Measurements from ENCODE around the gene CARD6. TPM values are rescaled to one million over a fixed set of nuclear protein-coding genes. Genes with fewer than 3 reads are reported as not detected.
"Not testable (repeated sequence)": the region's sequence is repeated elsewhere in the genome, so short reads cannot be mapped to it uniquely, and the experiment has no call there.

Gene CARD6
- total and polyA plus RNA-seq, 2 of the 13 experiments (the other 11 are each of a cell fraction or from before 2014, with no cell fraction given): 0.33 to 1.4 TPM

GRCh38 chr5:40792691-40793090 is 48.5 kb upstream of the CARD6 start:
- H2AFZ ChIP-seq (ENCODE audit: low read length); CTCF ChIA-PET (ENCODE audit: low intra/inter-chr PET ratio, low total read pairs); DNase-seq (ENCODE audit: low spot score); POLR2A ChIA-PET; in situ Hi-C loops (cut with HindIII; ENCODE audit: extremely low pct_ligation_motif_present, low pct_unique_long_range_greater_than_20kb); H3K27me3 ChIP-seq (ENCODE audit: control insufficient read depth in 1 of 2, insufficient read depth in 2 of 2, low read length in 2 of 2); H3K36me3 ChIP-seq (replicated peaks in 1 of 2; ENCODE audit: control insufficient read depth in 1 of 2, insufficient read depth in 2 of 2, low read length in 2 of 2); H3K9me3 ChIP-seq (ENCODE audit: low read length); BruUV-seq (replicated peaks); ATAC-seq; FAIRE-seq; H3K9ac ChIP-seq (ENCODE audit: insufficient read depth, low read depth, low read length): not testable (repeated sequence)
- intact Hi-C loops (cut with micrococcal nuclease; ENCODE audit: unreplicated experiment): loop anchor here (1.0 kb wide), 1 partner anchor 8 kb away; no protein-coding TSS in a partner anchor
- Histone ChIP-seq H3K79me2 (ENCODE audit: insufficient read depth, low read length) (peaks cover 97% of the 10 kb centered on the region), H3K4me1 (ENCODE audit: insufficient read depth, low read length) (peaks cover 89% of the 10 kb centered on the region), H3K27ac (ENCODE audit: extremely low read length, insufficient read depth, low read length) (peak overlapping the region; percentile 75), H4K20me1 (ENCODE audit: insufficient read depth, low read length) (peaks cover 12% of the 10 kb centered on the region), H3K4me2 (ENCODE audit: low read depth, low read length) (peak overlapping the region; percentile 65; the same call in 1 of the 2 replicates), H3K4me3 (replicated peaks in 1 of 3; ENCODE audit: insufficient read depth in 1 of 3, low read depth in 2 of 3, low read length in 3 of 3) (0 out of 6 replicates have a peak overlapping the region, but pooled peaks of 1 of the 3 experiments have one; percentile 41)
- WGBS (ENCODE audit: low lambda C conversion rate): 90% methylated on average over 10 of the region's 10 CpGs

- H3K27ac ChIP-seq (ENCODE audit: extremely low read length, insufficient read depth, low read length); intact Hi-C loops (cut with micrococcal nuclease; ENCODE audit: unreplicated experiment); CTCF ChIA-PET (ENCODE audit: low intra/inter-chr PET ratio, low total read pairs); H3K4me2 ChIP-seq (ENCODE audit: low read depth, low read length); POLR2A ChIA-PET; H3K9ac ChIP-seq (ENCODE audit: insufficient read depth, low read depth, low read length); H3K9me3 ChIP-seq (ENCODE audit: low read length); DNase-seq (ENCODE audit: low spot score); H3K27me3 ChIP-seq (ENCODE audit: control insufficient read depth in 1 of 2, insufficient read depth in 2 of 2, low read length in 2 of 2); in situ Hi-C loops (cut with HindIII; ENCODE audit: extremely low pct_ligation_motif_present, low pct_unique_long_range_greater_than_20kb); H3K4me3 ChIP-seq (replicated peaks in 1 of 3; ENCODE audit: insufficient read depth in 1 of 3, low read depth in 2 of 3, low read length in 3 of 3); BruUV-seq (replicated peaks); H2AFZ ChIP-seq (ENCODE audit: low read length); FAIRE-seq; ATAC-seq; H3K36me3 ChIP-seq (replicated peaks in 1 of 2; ENCODE audit: control insufficient read depth in 1 of 2, insufficient read depth in 2 of 2, low read length in 2 of 2): not testable (repeated sequence)
- H4K20me1 ChIP-seq (ENCODE audit: insufficient read depth, low read length): peaks cover 12% of the 10 kb centered on the region
- peaks cover 78% of the 10 kb centered on the region for H3K4me1 ChIP-seq (ENCODE audit: insufficient read depth, low read length)
- peaks cover 81% of the 10 kb centered on the region for H3K79me2 ChIP-seq (ENCODE audit: insufficient read depth, low read length)
Measured at GRCh38 chr5:40794340-40794739, 46.8 kb upstream of the CARD6 start.

- H3K4me1 ChIP-seq (ENCODE audit: insufficient read depth, low read length): peaks cover 78% of the 10 kb centered on the region
- ATAC-seq; in situ Hi-C loops (cut with HindIII; ENCODE audit: extremely low pct_ligation_motif_present, low pct_unique_long_range_greater_than_20kb); H3K9me3 ChIP-seq (ENCODE audit: low read length); BruUV-seq (replicated peaks); H3K36me3 ChIP-seq (replicated peaks in 1 of 2; ENCODE audit: control insufficient read depth in 1 of 2, insufficient read depth in 2 of 2, low read length in 2 of 2); POLR2A ChIA-PET; intact Hi-C loops (cut with micrococcal nuclease; ENCODE audit: unreplicated experiment); H3K4me2 ChIP-seq (ENCODE audit: low read depth, low read length); DNase-seq (ENCODE audit: low spot score); FAIRE-seq; H3K27me3 ChIP-seq (ENCODE audit: control insufficient read depth in 1 of 2, insufficient read depth in 2 of 2, low read length in 2 of 2); H3K4me3 ChIP-seq (replicated peaks in 1 of 3; ENCODE audit: insufficient read depth in 1 of 3, low read depth in 2 of 3, low read length in 3 of 3); H2AFZ ChIP-seq (ENCODE audit: low read length); CTCF ChIA-PET (ENCODE audit: low intra/inter-chr PET ratio, low total read pairs); H3K27ac ChIP-seq (ENCODE audit: extremely low read length, insufficient read depth, low read length); H3K9ac ChIP-seq (ENCODE audit: insufficient read depth, low read depth, low read length): not testable (repeated sequence)
- 94% methylated on average over 3 of the region's 3 CpGs for WGBS (ENCODE audit: low lambda C conversion rate)
- peaks cover 75% of the 10 kb centered on the region for H3K79me2 ChIP-seq (ENCODE audit: insufficient read depth, low read length)
- peaks cover 12% of the 10 kb centered on the region for H4K20me1 ChIP-seq (ENCODE audit: insufficient read depth, low read length)
Measured at GRCh38 chr5:40794877-40795276, 46.3 kb upstream of the CARD6 start.
